OCI-LY1 (cell line): ENCODE results near the gene COX4I1.

Experiments
- H2AFZ ChIP-seq: fragments of 200-600 bp; sonication (generic), shearing (Covaris generic); 2 replicates; pipeline ENCODE4 v1.6.0; 2014; ENCODE audit warnings: antibody characterized with exemption, mild to moderate bottlenecking, low read length
- H3F3A ChIP-seq: fragments of 200-600 bp; sonication (generic), shearing (Covaris generic); 2 replicates; pipeline ENCODE4 v1.6.0; 2014; ENCODE audit warnings: mild to moderate bottlenecking, antibody characterized with exemption, low read length, moderate library complexity; ENCODE audit not compliant: insufficient read depth
- H3K27ac ChIP-seq: fragments of 200-600 bp; sonication (generic); 2 replicates; pipeline ENCODE4 v1.5.1; 2014; ENCODE audit warnings: low read length, mixed run types, mild to moderate bottlenecking, low read depth; ENCODE audit not compliant: poor library complexity, severe bottlenecking
- H3K27me3 ChIP-seq: fragments of 200-600 bp; sonication (generic); 2 replicates; pipeline ENCODE4 v1.6.0; 2014; ENCODE audit warnings: antibody characterized with exemption, mild to moderate bottlenecking, low read length, moderate library complexity; ENCODE audit not compliant: insufficient read depth
- H3K36me3 ChIP-seq: fragments of 200-600 bp; sonication (generic); 2 replicates; pipeline ENCODE4 v1.6.1; 2014; ENCODE audit warnings: mild to moderate bottlenecking, antibody characterized with exemption, low read length, moderate library complexity, mixed read lengths; ENCODE audit not compliant: insufficient read depth
- H3K4me1 ChIP-seq: fragments of 200-600 bp; sonication (generic); 2 replicates; pipeline ENCODE4 v1.5.1; 2014; ENCODE audit warnings: mild to moderate bottlenecking, low read length, moderate library complexity; ENCODE audit not compliant: insufficient read depth, severe bottlenecking
- H3K4me2 ChIP-seq: fragments of 200-600 bp; sonication (generic), shearing (Covaris generic); 2 replicates; pipeline ENCODE4 v1.6.1; 2014; ENCODE audit warnings: low read length
- H3K4me3 ChIP-seq: fragments of 200-600 bp; sonication (generic); 2 replicates; pipeline ENCODE4 v1.5.1; 2014; ENCODE audit warnings: low read length, low read depth, mild to moderate bottlenecking, mixed read lengths; ENCODE audit not compliant: poor library complexity, severe bottlenecking
- H3K79me2 ChIP-seq: fragments of 200-600 bp; shearing (Covaris generic); 2 replicates; pipeline ENCODE4 v1.6.1; 2016; ENCODE audit warnings: mixed run types, low read length, mixed read lengths; ENCODE audit not compliant: insufficient read depth
- H3K9ac ChIP-seq: fragments of 200-600 bp; sonication (generic), shearing (Covaris generic); 2 replicates; pipeline ENCODE4 v1.6.1; 2014; ENCODE audit warnings: mild to moderate bottlenecking, low read length, mixed read lengths
- H3K9me2 ChIP-seq: fragments of 200-600 bp; sonication (generic), shearing (Covaris generic); 2 replicates; pipeline ENCODE4 v1.6.1; 2014; ENCODE audit warnings: low read depth, mild to moderate bottlenecking, low read length, mixed read lengths
- H3K9me3 ChIP-seq: fragments of 200-600 bp; shearing (Covaris generic); 2 replicates; pipeline ENCODE4 v1.6.1; 2014; ENCODE audit warnings: low read length, mixed read lengths
- H4K20me1 ChIP-seq: fragments of 200-600 bp; sonication (generic), shearing (Covaris generic); 2 replicates; pipeline ENCODE4 v1.6.0; 2016; ENCODE audit warnings: mild to moderate bottlenecking, low read length; ENCODE audit not compliant: insufficient read depth
- CTCF ChIP-seq: fragments of 200-600 bp; sonication (generic), shearing (Covaris generic); IDR thresholded peaks from 2 replicates; pipeline ENCODE4 v1.5.1; 2017; ENCODE audit warnings: mild to moderate bottlenecking, antibody characterized with exemption, low read length, moderate library complexity, mixed read lengths
- EZH2 ChIP-seq: fragments of 200-600 bp; sonication (generic), shearing (Covaris generic); IDR thresholded peaks from 2 replicates; pipeline ENCODE4 v1.8.0; 2017; ENCODE audit warnings: borderline replicate concordance, mixed run types, mild to moderate bottlenecking, antibody characterized with exemption, low read length, moderate library complexity, mixed read lengths

COX4I1 gene

GRCh38 chr16:85808926-85809325 is 9.4 kb downstream of the COX4I1 start:
- H3K36me3 ChIP-seq: peaks cover 32% of the 10 kb centered on the region
- TF ChIP-seq EZH2: no peak
- H3K27me3 ChIP-seq: no peaks in the 10 kb centered on the region
- no peaks in the 10 kb centered on the region for H3K79me2 ChIP-seq
- no peaks in the 10 kb centered on the region for H3K9me3 ChIP-seq
- no peak overlapping the region for H2AFZ ChIP-seq
- H3K9ac ChIP-seq: no peak overlapping the region
- H3K9me2 ChIP-seq: no peaks in the 10 kb centered on the region
- peaks cover under 1% of the 10 kb centered on the region for H3K4me1 ChIP-seq
- no peaks in the 10 kb centered on the region for H3F3A ChIP-seq
- no peak overlapping the region for H3K4me2 ChIP-seq
- H4K20me1 ChIP-seq: no peaks in the 10 kb centered on the region
- no peak overlapping the region for H3K27ac ChIP-seq
- no peak overlapping the region for H3K4me3 ChIP-seq

GRCh38 chr16:85809645-85810044 is 10.2 kb downstream of the COX4I1 start:
- Histone ChIP-seq H3K79me2 (no peaks in the 10 kb centered on the region), H3K9me2 (no peaks in the 10 kb centered on the region), H3K9ac (no peak overlapping the region), H4K20me1 (no peaks in the 10 kb centered on the region), H3K4me1 (no peaks in the 10 kb centered on the region), H3K4me3 (no peak overlapping the region), H2AFZ (no peak overlapping the region), H3K36me3 (peaks cover 27% of the 10 kb centered on the region), H3K27ac (no peak overlapping the region), H3K9me3 (no peaks in the 10 kb centered on the region), H3F3A (no peaks in the 10 kb centered on the region), H3K27me3 (no peaks in the 10 kb centered on the region), H3K4me2 (no peak overlapping the region)
- TF ChIP-seq CTCF (no peak; the same call in 1 of the 2 replicates), EZH2 (no peak)

- Histone ChIP-seq H3K4me3 (no peak overlapping the region), H3K9ac (no peak overlapping the region), H3K36me3 (peaks cover 22% of the 10 kb centered on the region), H4K20me1 (no peaks in the 10 kb centered on the region), H3K9me3 (no peaks in the 10 kb centered on the region), H3K9me2 (no peaks in the 10 kb centered on the region), H3K4me1 (no peaks in the 10 kb centered on the region), H2AFZ (no peak overlapping the region), H3K4me2 (no peak overlapping the region), H3F3A (no peaks in the 10 kb centered on the region), H3K79me2 (no peaks in the 10 kb centered on the region), H3K27ac (no peak overlapping the region), H3K27me3 (no peaks in the 10 kb centered on the region)
- TF ChIP-seq CTCF (no peak), EZH2 (no peak)
Observed at GRCh38 chr16:85810097-85810741, 10.7 kb downstream of the COX4I1 start.

- no peak overlapping the region for H3K27ac ChIP-seq
Observed at GRCh38 chr16:85810742-85811115, 11.2 kb downstream of the COX4I1 start.

More at GRCh38 chr16:85810742-85811115, 11.2 kb downstream of the COX4I1 start:
- no peaks in the 10 kb centered on the region for H3K9me2 ChIP-seq
- H3K4me1 ChIP-seq: no peaks in the 10 kb centered on the region
- H4K20me1 ChIP-seq: no peaks in the 10 kb centered on the region
- no peak overlapping the region for H3K4me2 ChIP-seq
- H3K9me3 ChIP-seq: no peaks in the 10 kb centered on the region
- no peak overlapping the region for H3K4me3 ChIP-seq
- peaks cover 17% of the 10 kb centered on the region for H3K36me3 ChIP-seq
- no peak for TF ChIP-seq CTCF
- TF ChIP-seq EZH2: no peak
- H3K27me3 ChIP-seq: no peaks in the 10 kb centered on the region
- no peaks in the 10 kb centered on the region for H3K79me2 ChIP-seq
- no peak overlapping the region for H2AFZ ChIP-seq
- no peak overlapping the region for H3K9ac ChIP-seq
- no peaks in the 10 kb centered on the region for H3F3A ChIP-seq
